HG02798 (cell line): ENCODE measurements around the gene DDX54.
A peak's percentile ranks its signal among the peaks of the same experiment; 100 is the strongest.

ENCODE experiments used
- ATAC-seq: cut with Tn5 transposase; IDR thresholded peaks from one replicate; pipeline ENCODE4 v1.9.1; 2021; ENCODE audit warnings: mild to moderate bottlenecking; ENCODE audit not compliant: unreplicated experiment, poor library complexity

DDX54 gene

DNA sequence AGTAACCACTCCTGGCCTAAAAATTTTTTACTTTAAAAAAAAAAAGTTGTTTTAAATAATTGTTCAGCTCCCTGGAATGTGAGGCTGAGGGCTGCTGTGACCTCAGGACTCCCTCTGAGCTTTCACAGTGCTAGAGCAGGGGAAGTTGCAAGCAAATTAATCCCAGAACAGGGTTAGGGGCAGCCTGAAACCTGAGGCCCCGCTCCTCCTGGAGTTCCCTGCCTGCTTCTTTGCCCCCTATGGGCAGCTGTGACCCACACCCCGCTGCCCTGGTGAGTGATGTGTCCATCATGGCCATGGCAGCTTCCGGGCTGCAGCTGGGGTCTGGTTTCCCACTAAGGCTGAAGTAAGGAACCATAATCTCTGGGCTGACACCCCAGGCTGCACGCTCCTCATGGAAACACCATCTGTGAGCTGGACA, 9.7 kb upstream of the DDX54 start:
- no peak for ATAC-seq

DNA sequence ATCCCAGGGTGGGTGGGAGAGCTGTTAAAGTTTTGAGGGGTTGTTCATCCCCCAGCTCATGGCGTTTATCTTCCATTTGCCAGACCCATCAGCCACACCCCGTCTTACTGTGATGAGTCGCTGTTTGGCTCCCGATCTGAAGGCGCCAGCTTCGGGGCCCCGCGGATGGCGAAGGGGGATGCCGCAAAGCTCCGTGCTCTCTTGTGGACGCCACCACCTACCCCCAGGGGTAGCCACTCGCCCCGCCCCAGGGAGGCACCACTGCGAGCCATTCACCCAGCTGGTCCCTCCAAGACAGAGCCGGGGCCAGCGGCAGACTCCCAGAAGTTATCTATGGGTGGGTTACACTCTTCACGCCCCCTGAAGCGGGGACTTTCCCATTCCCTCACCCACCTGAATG, 5.9 kb upstream of the DDX54 start:
- no peak for ATAC-seq

DNA sequence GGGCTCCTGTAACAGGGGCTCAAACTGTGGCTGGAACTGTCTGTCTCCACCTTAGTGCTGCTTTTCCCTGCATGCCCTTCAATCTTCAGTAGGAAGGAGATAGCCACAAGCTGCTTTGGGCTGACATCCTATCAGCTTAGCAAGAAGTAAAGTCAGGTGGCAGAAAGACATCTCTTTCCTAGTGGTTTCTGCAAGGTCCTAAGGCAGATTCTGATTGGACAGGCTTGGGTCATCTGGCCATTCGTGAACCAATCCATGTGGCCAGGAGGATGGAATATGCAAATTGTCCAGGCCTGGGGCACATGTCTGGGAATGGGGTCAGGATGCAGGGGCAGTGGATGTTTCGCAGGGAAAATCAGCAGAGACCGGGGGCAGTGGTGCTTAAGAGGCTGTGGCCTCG, 5.5 kb upstream of the DDX54 start:
- ATAC-seq: no peak

GRCh38 chr12:113189361-113189760, 4.1 kb upstream of the DDX54 start:
- ATAC-seq: no peak

GRCh38 chr12:113186666-113187325, 1.5 kb upstream of the DDX54 start:
- no peak for ATAC-seq

GRCh38 chr12:113186033-113186365, 721 bp upstream of the DDX54 start:
- ATAC-seq: no peak

- peak; percentile 80 for ATAC-seq
Measured at GRCh38 chr12:113184900-113185179, 438 bp downstream of the DDX54 start.

DNA sequence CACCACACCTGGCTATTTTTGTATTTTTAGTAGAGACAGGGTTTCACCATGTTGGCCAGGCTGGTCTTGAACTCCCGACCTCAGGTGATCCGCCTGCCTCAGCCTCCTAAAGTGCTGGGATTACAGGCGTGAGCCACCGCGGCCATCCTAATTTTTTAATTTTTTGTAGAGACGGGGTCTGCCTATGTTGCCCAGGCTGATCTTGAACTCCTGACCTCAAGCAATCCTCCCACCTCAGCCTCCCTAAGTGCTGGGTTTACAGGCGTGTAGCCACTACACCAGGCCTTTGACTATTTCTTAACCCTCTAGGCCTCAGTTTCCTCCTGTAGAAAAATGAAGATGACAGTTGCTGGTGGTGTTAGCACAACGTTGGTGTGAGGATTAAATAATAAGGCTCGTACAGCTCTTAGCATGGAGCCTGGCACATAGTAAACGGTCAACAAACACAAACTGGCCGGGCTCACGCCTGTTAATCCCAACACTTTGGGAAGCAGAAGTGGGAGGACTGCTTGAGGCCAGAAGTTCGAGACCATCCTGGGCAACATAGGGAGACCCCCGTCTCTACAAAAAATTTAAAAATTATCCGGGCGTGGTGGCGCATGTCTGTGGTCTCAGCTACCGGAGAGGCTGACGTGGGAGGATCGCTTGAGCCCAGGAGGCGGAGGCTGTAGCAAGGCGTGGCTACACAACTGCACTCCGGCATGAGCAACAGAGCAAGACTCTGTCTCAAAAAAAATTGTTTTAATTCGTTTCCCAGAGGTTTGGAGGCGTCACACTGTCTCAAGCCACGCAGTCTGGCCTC, 979 bp downstream of the DDX54 start:
- ATAC-seq: peak; percentile 55

DNA sequence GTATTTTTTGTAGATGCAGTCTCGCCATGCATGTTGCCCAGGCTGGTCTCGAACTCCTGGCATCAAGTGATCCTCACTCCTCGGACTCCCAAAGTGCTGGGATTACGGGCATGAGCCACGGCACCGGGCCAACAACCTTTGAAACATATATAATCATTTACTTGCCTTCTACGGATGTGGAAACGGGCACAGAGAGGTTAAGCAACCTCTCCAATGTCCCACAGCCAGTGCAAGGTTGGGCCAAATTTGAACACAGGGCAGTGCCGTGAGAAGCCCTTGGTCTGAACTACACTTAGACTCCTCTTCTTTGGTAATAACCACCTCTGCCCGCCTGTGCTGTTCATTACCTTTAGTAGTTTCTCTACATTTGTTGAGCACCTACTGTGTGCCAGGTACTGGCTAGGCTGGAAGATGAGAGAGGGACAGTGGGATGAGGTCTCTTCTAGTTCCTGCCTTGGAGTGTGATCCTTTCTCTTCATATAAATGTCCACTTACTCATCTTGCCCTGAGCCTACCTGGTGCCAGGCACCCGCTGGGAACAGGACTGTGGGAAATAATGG, 2.2 kb downstream of the DDX54 start:
- ATAC-seq: no peak

- ATAC-seq: no peak
Measured at GRCh38 chr12:113181975-113182374, 3.3 kb downstream of the DDX54 start.

DNA sequence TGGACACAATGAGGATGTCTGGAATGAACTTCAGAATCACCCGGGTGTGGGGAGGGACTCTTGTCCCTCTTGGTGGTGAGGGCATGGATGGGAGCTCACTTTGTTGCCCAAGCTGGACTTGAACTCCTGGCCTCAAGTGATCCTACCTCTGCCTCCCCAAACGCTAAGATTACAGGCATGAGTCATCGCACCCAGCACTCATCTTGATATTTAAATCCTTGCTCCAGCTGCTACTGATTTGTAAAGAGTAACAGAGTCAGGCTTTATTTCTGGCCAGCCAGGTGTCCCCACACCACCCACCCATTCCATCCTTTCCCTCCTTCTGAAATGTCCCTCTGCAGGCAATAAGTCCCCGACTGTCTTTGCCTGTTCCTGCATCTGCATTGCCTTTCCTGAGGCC, 4.9 kb downstream of the DDX54 start:
- ATAC-seq: no peak

DNA sequence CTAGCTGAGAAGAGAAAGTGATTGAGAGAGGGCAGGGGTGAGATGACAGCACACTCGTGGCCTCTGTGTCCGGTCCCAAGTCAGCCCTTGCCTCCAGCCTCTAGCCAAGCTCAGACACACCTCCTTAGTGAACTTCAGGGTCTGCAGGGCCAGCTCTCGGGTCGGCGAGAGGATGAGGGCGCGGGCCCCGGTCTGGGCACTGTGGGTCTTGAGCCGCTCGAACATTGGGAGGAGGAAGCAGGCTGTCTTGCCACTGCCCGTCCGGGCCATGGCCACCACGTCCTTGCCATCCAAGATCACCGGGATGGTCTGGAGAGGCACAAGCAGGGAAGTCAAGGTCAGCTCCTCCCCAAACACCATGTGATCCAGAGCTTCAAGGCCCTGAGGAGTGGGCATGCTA, 6.3 kb downstream of the DDX54 start:
- ATAC-seq: no peak

DNA sequence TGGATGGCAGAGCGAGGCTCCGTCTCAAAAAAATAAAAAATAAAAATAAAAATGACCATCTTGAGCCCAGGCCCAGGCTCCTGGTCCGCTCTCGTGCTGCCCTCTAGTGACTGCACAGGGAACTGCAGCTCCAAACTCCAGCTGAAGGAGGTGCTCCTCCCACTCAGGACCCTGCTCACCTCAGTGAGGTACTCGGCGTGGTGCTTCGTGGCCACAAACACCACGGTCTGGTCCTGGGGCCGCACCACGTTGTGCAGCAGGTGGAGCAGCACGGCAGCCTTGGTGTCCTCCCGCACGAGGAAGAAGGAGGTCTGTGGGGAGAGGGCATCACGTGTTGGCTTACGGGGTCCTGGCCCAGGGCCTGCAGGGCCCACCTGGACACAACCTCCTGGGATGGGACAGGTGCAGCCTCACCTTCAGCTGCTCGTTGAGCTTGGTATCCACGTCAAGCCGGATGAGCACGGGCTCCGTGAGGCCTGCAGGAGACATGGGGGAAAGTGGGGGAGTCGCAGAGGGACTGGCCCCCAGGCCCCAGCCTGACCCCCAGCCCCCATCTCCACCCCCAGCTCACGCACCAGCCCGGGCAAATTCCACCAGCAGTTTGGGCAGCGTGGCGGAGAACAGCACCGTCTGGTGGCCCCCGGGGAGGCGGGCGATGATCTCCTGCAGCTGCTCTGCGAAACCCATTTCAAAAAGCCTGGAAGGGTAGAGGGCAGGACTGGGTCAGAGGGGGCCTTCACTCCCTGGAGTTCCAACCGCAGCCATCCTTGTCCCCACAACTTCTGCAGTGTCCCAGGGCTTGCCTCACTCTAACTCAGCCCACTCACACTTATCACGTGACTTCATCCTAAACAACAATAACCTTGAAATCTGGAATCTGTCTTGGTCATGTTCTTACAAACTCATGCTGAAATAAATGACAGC, 10.6 kb downstream of the DDX54 start:
- ATAC-seq: peak; percentile 50

GRCh38 chr12:113173081-113173698, 12.1 kb downstream of the DDX54 start:
- peak; percentile 76 for ATAC-seq

- ATAC-seq: no peak
Measured at GRCh38 chr12:113172185-113172584, 13.1 kb downstream of the DDX54 start.

DNA sequence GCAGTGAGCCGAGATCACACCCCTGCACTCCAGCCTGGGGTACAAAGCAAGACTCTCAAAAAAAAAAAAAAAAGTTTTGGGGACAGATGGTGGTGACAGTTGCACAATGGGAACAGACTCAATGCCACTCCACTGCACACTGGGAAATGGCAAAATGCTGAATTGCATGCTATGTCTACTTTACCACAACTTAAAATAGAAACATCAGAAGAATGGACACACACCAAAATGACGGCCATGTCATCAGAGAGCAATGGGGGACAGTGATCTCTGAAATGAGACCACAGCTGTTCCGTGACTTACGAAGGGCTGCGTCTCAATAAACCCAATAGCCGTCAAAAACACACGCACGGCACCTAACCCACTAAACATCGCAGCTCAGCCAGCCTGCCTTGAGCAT, 13.7 kb downstream of the DDX54 start:
- ATAC-seq: no peak

- no peak for ATAC-seq
Measured at GRCh38 chr12:113170926-113171325, 14.4 kb downstream of the DDX54 start.

DNA sequence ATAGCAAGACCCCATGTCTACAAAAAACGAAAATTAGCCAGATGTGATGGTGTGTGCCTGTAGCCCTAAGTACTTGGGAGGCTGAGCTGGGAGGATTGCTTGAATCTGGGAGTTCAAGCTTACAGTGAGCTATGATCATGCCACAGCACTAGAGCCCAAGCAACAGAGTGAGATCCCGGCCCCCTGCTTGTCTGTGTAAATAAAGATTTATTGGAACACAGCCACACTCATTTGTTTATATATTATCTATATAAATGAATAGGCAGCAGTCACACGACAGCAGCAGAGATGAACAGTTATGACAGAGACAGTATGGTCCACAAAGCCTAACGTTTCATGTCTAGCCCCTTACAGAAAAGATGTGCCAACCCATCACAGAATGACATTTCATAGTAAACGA, 14.8 kb downstream of the DDX54 start:
- ATAC-seq: no peak

DNA sequence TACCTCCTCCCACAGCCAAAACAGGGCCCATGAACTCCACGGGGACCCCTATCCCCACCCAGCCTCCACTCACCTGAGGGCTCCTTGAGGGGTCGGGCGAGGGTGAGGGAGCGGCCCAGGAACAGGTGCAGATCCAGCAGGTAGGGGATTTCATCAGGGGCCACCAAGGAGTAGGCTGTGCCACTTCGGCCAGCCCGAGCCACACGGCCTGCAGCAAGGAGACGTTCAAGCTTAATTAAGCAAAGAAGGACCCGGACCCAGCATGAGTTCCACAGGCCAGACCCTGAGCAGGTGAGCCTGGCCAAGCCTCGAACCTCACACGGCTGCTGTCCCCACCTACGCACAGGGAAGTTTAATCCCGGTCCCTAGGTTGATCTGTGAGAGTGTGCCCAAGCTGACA, 15.6 kb downstream of the DDX54 start:
- ATAC-seq: no peak

DNA sequence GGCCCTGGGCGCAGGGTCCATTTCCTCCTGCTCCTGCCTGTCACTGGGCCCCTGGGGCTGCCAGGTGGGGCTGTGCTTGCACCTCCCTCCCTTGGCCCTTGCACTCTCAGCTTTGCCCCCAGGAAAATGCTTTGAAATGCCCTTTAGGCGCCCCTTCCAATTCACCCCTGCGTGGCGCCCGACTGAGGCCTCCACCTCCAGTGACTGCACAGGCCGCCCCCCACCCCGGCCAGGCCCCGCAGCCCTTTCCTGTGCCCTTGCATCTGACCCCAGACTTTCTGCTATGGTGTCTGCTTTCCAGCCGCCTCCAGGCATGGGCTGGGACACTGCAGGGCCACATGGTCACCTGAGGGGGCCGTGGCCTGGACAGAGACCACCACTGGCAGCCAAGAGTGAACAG, 17.4 kb downstream of the DDX54 start:
- ATAC-seq: no peak
